Middle frontal gyrus (tissue), 1 donor: ENCODE data around the gene SUOX.
"Not testable (repeated sequence)": the region's sequence is repeated elsewhere in the genome, so short reads cannot be mapped to it uniquely, and the experiment has no call there.

ENCODE experiments used
- DNase-seq: peaks from one replicate; pipeline ENCODE4 v3.0.0-alpha.2; 2015; ENCODE audit warnings: low spot score; ENCODE audit errors: extremely low spot score

Gene SUOX

GRCh38 chr12:55996715-55997534 lies at the start of gene SUOX:
Gene SUOX, plus strand, starts transcription at chr12:55997276. Its CDS starts 4,946 bp downstream, at chr12:56002222.
- DNase-seq: peak; percentile 92

- no peak for DNase-seq
These were observed 41.7 kb upstream of the SUOX start for GRCh38 chr12:55955344-55955743.

GRCh38 chr12:55955800-55956508 lies 41.1 kb upstream of the SUOX start:
- no peak for DNase-seq

GRCh38 chr12:55957106-55957859 lies 39.8 kb upstream of the SUOX start:
- DNase-seq: no peak

- no peak for DNase-seq
These were observed 33.3 kb upstream of the SUOX start for GRCh38 chr12:55963760-55964159.

- DNase-seq: no peak
These were observed 31.8 kb upstream of the SUOX start for GRCh38 chr12:55965240-55965639.

GRCh38 chr12:55965941-55966407 lies 31.1 kb upstream of the SUOX start, which contains the start of gene PMEL:
Gene PMEL, minus strand, starts transcription at chr12:55966042. Its CDS starts 31 bp downstream, at chr12:55966011.
- DNase-seq: no peak

GRCh38 chr12:55966408-55967281 lies 30.4 kb upstream of the SUOX start, which contains the start of gene CDK2:
Gene CDK2, plus strand, starts transcription at chr12:55966830. Its CDS starts 179 bp downstream, at chr12:55967009.
- peak; percentile 38 for DNase-seq

GRCh38 chr12:55969356-55969755 lies 27.7 kb upstream of the SUOX start:
- no peak for DNase-seq

GRCh38 chr12:55970775-55971174 lies 26.3 kb upstream of the SUOX start:
- DNase-seq: no peak

GRCh38 chr12:55972042-55972441 lies 25.0 kb upstream of the SUOX start:
- no peak for DNase-seq

- no peak for DNase-seq
These were observed 24.6 kb upstream of the SUOX start for GRCh38 chr12:55972456-55972855.

GRCh38 chr12:55972911-55973598 lies 24.0 kb upstream of the SUOX start:
- no peak for DNase-seq

- peak; percentile 100 for DNase-seq
These were observed 23.3 kb upstream of the SUOX start, which contains the start of gene RAB5B for GRCh38 chr12:55973599-55974307. Gene RAB5B, plus strand, starts transcription at chr12:55974078. Its CDS starts 12,883 bp downstream, at chr12:55986961.

- DNase-seq: no peak
These were observed 22.8 kb upstream of the SUOX start for GRCh38 chr12:55974308-55974730.

GRCh38 chr12:55978393-55978792 lies 18.7 kb upstream of the SUOX start:
- DNase-seq: no peak

- no peak for DNase-seq
These were observed 18.0 kb upstream of the SUOX start for GRCh38 chr12:55979069-55979468.

- DNase-seq: not testable (repeated sequence)
These were observed 15.2 kb upstream of the SUOX start for GRCh38 chr12:55981882-55982281.

- DNase-seq: no peak
These were observed 14.6 kb upstream of the SUOX start for GRCh38 chr12:55982319-55982936.
